ENCODE results near the gene MGMT.

DNA sequence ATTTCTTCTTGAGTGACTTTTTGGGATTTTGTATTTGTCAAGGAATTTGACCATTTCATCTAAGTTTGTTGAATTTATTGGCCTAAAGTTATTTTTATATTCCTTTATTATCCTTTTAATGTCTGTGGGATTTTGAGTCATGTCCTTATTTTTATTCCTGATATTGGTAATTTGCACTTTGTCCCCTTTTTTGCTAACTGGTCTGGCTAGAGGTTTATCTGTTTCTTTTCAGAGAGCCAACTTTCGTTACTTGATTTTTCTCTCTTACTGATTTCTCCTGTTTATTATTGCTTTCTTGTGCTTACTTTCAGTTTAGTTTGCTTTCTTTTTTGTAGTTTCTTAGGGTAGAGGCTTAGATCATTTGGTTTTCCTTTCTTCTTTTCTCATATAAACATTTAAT is 14.6 kb downstream of the MGMT start:
- TF ChIP-seq POLR2A (IDR thresholded peaks at IDR 0.05): no peak
- TF ChIP-seq CTCF (IDR thresholded peaks at IDR 0.05): no peak

Data from ovary (tissue), 3 donors.